GM18909 (cell line): ENCODE measurements around the gene ARID3A.

Source experiments
- ATAC-seq: cut with Tn5 transposase; IDR thresholded peaks from one replicate; pipeline ENCODE4 v1.9.1; 2021; ENCODE audit warnings: mild to moderate bottlenecking; ENCODE audit not compliant: unreplicated experiment, poor library complexity

ARID3A gene

DNA sequence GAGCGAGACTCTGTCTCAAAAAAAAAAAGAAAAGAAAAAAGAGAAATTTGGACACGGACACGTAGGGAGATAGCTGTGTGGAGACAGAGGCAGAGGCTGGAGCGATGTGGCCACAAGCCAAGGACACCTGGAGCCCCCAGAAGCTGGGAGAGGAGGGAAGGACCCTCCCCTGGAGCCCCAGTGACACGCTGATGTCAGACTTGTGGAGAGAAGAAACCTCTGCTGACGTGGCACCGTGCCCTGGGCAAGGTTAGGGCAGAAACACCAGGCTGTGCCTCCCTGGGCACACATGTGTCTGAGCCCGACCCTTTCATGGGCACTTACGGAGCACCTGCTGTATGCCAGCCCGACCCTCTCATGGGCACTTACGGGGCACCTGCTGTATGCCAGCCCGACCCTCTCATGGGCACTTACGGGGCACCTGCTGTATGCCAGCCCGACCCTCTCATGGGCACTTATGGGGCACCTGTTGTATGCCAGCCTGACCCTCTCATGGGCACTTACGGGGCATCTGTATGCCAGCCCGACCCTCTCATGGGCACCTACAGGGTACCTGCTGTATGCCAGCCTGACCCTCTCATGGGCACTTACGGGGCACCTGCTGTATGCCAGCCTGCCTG, 17.8 kb downstream of the ARID3A start:
- no peak for ATAC-seq

DNA sequence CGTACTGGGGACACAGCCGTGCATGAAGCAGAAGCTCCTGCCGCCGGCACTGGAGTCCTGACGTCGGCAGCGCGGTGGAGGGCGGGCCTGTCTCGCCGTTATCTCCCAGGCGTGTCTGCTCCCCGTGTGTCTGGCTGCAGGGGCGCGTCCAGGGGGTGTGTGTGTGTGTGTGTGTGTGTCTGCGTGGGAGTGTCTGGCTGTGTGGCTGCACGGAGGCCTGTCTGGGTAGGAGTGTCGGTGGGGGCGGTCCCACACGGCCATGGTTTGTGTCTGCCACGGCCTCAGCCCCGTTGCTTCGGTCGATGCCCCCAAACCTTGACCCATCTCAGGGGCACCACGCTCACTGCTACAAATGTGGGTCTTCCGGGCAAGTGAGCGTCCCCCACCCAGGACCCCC, 18.3 kb downstream of the ARID3A start:
- no peak for ATAC-seq

DNA sequence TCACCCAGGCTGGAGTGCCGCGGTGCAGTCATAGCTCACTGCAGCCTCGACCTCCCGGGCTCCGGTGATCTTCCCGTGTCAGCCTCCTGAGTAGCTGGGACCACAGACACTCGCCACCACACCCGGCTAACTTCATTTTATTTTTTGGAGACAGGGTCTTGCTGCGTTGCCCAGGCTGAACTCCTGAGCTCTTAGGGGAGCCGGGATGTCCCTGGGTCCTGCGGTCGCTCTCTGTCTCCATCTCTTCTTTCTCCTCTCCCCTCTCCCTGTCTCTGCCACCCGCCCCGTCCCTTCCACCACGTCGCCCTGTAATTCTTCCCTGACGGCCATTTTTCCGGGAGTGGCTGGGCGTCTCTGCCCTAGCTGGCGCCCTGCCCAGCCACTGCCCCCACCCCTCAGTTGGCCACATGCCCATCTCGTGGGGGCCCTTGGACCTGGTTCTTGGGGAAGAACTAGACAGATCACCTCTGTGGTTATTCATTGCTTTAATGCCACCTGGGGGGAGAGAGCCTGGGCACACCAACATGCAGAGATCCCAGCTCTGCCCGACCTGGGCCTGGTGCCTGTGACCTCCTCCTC, 18.9 kb downstream of the ARID3A start:
- ATAC-seq, result no peak

DNA sequence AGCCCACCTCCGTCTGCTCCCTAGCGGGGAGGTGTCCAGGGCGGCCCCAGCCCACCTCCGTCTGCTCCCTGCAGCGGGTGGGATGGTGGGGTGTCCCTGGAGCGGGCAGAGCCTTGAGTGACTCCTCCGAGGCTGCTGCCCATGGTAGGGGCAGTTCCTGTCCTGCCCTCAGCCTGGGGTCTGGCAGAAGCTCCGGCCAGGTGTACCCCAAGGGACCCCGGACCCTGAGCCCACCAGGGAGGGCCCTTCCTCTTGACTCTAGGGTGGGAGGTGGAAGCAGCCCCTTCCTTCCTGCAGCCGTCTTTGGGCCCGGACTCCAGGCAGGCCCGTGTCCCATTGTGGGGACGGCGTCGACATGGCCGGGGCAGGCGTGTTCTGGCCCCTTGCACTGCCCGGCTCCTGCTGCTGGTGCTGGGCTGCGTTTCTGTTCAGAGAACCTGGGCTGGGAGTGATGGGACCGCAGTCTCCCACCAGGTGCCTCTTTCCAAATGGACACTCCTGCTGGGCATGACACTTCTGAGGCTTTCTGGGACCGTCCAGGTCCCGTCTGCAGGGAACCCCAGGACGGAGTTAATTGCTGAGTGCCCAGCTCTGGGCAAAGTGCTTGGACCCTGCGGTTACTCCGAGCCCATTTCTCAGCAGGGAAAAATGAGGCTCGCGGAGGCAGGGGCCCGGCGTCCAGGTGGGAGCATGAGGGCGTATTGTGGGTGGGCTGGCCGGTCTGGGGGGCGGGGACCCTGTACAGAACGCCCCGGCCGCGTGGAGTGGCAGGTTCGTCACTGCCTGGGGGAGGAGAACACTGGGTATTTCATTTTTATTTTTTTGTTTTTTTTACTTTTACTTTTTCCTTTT, 19.8 kb downstream of the ARID3A start:
- no peak for ATAC-seq

DNA sequence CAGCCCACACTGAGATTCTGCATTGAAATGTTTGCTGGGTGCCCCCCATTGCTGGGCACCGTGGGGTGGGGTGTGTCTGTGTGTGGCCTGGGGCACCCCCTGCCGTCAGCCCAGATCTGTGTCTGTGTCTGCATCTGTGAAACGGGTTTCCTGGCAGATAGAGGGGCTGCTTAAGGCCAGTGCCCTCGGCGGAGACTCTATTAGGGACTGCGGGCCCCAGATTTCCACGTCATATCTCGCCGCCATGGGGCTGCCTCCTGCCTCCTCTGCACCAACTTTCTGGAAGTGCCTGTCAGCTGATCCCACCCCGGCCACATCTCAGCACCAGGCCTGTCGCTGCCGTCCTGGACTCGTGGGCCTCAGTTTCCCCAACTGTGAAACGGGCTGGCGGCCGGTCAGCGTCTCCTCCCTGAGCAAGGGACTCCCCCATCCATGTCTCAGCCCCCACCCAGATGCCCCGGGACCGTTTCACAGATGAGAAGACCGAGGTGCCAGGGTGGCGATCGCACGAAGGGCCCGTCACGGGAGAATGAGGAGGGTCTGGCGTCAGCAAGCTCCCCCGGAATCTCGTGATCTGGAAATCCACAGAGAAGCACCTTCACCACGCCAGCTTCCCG, 21.4 kb downstream of the ARID3A start:
- no peak for ATAC-seq

DNA sequence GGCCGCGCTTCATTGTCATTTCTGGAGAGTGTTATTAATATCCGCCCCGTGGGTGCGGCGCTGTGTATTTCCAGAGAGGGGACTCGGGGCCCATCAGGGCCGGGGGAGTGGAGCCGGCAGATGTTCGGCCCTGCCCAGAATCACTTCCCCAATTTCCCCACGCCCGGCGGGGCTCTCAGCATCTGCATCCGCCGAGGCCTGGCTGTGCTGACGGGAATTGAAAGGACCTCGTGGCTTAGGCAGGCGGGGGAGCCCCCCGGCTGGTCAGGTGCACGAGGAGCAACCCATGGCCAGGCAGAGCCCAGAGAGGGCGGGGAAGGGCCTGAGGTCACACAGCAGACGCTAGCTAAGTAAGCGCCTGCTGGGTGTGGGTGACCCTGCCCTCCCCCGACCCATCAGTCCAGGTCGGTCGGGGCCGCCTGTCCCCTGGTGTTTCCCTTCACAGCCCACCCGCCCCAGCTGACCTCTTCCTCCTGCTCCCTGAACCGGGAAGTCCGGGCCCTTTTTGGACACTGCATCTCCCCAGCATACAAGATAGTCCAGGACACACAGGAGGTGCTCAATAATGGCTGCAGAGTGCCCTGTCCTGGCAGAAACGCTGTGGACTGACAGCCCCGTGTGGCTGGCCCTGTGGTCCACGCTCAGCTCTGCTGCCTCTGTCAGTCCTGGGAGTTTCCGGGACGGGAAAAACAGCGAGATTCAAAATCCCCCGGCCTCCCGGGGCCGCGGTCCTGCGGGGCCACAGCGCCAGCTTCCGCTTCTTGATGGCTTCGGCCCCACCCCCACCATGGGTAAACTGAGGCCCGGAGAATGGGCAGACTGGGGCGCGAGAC, 22.1 kb downstream of the ARID3A start:
- peak; percentile 66 for ATAC-seq

DNA sequence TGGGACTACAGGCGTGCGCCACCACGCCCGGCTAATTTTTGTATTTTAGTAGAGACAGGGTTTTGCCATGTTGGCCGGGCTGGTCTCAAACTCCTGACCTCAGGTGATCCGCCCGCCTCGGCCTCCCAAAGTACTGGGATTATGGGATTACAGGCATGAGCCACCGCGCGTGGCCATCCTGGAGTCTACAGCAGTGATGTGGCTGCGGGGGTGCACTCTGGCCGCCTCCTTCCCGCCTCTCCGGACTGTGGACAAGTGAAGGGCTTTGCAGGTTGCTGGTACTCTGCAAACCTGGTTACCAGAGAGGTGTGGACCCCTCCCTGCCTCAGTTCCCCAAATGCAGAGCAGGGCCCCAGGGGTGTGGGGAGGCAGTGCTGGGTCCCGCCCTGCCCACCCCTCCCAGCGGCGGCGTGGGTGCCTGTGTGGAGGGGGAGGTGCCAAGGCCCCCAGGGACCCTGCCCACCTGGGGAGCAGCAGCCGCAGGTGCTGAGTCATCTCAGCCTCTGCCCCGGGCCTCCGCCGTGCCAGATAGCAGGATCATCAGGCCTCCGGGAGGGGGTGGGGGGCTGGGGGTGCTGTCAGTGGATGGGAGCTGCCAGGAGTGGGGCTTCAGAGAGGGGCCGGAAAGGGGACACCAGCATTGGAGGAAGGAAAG, 23.1 kb downstream of the ARID3A start:
- no peak for ATAC-seq

DNA sequence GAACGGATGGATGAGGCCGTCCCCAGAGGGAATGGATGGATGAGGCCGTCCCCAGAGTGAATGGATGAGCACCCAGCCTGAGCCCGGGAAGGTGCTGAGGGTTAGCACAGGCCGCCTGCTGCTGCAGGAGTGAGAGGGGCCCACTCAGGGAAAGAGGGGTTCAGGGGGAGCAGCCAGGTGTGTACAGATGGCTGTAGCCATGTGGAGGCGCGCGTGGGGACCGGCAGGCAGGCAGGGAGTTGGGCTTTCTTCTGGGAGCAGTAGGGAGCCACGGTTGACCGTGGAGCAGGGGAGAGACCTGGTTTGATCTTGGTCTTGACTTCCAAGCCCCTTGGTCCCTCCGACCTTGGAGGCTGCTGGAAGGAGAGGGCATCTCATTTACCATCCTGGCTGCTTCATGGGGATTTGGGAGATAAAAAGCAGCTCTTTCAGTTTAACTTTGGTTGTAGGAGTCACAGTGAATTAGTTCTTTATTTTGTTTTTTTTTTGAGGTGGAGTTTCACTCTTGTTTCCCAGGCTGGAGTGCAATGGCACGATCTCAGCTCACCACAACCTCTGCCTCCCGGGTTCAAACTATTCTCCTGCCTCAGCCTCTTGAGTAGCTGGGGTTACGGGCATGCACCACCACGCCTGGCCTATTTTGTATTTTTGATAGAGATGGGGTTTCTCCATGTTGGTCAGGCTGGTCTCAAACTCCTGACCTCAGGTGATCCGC, 24.7 kb downstream of the ARID3A start:
- no peak for ATAC-seq

DNA sequence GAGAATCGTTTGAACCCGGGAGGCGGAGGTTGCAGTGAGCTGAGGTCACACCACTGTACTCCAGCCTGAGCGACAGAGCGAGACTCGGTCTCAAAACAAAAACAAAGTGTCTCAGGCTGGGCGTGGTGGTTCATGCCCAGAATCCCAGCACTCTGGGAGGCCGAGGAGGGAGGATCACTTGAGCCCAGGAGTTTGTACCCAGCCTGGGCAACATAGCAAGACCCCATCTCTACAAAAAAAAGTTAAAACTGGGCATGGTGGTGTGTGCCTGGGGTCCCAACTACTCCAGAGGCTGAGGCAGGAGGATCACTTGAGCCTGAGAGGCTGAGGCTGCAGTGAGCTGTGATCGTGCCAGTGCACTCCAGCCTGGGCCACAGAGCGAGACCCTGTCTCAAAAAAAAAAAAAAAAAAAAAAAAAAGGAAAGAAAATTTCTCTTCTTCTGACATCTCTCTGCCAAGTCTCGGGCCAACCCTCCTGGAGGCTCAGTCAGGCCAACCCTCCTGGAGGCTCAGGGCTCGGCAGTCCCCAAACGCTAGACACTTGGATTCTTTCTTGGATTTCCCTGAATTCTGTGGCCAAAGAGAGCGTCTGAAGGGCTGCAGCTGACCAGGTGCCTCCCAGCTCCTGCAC, 26.3 kb downstream of the ARID3A start:
- ATAC-seq, result no peak

DNA sequence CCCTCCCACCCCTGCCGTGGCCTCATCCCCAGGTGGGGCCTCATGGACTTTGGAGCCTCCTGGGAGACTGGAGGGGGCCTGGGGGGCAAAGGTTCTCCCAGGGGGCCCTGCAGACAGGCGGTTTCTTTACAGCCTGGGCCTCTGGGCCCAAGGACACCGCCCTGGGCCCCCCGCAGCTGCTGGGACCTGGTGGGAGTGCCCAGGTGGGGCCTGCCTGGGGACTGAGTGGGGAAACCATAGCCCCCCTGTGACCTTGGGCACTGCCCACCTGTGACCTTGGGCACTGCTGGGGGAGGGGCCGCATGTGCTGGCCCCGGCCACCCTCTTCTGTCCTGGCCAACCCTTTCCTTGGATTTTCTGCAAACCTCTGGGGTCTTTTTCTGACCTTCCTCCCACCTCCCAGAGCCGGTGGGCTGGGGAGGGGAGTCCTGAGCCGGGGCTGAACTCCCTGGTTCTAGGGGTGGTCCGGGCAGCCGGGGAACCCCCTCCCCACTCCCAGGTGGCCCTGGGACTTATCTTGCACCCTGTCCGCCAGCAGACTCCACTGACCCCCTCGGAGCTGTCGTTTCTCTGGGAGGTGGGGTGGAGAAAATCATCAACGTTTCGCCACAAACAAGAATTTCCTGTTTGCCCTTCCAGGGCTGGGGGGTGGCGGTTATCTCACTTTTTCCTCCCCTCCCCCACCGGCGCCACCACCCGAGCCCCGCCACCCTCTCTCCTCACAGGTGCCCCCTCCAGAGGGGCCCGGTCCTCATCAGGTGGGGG, 27.0 kb downstream of the ARID3A start:
- ATAC-seq, result no peak

DNA sequence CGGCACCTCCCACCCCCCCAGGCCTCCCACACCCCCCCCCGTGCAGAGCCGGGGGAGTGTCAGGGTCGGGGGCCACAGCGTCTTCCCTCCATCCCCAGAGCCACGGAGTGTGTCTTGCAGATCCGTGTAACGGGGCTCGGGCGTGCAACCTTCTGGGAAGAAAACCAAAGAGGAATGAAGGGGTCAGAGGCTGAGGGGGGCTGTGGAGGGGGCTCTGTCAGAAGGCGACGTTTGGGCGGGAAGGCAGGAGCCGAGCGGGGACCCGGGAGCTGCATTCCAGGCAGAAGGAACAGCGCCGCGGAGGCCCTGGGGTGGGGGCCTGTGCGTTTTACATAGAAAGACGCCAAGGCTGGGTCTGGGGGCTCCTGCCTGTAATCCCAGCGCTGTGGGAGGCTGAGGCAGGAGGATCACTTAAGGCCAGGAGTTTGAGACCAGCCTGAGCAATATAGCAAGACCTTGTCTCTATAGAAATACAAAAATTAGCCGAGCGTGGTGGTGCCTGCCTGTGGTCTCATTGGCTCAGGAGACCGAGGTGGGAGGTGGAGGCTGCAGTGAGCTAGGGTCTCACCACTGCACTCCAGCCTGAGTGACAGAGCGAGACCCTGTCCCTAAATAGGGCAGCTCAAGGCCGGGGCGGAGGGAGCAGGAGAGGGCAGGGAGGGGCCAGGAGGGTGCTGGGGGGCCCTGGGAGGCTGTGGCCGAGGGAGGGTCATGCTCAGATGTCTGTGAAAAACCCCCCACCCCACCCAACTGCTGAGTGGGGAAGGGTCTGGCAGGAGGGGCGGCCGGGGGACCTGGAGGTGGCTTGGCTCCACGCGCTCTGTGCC, 27.8 kb downstream of the ARID3A start:
- no peak for ATAC-seq

DNA sequence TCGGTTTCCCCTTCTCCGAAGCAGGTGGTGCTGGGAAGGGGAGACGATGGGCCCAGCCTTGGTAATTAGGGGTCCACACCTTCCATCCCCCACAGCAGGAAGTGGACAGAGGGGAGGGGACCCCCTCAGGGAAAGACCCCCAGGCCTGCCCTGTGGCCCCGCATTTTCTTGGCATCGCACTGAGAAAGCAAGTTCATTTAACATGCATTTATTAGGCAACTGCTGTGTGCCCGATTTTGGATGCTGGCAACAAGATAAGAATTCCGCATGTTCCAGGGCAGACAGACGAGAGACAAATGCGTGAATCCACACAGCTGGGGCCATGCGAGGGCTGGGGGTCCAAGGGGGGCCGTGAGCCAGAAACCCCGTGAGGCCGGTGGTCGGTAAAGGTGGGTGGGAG, 28.4 kb downstream of the ARID3A start:
- no peak for ATAC-seq

DNA sequence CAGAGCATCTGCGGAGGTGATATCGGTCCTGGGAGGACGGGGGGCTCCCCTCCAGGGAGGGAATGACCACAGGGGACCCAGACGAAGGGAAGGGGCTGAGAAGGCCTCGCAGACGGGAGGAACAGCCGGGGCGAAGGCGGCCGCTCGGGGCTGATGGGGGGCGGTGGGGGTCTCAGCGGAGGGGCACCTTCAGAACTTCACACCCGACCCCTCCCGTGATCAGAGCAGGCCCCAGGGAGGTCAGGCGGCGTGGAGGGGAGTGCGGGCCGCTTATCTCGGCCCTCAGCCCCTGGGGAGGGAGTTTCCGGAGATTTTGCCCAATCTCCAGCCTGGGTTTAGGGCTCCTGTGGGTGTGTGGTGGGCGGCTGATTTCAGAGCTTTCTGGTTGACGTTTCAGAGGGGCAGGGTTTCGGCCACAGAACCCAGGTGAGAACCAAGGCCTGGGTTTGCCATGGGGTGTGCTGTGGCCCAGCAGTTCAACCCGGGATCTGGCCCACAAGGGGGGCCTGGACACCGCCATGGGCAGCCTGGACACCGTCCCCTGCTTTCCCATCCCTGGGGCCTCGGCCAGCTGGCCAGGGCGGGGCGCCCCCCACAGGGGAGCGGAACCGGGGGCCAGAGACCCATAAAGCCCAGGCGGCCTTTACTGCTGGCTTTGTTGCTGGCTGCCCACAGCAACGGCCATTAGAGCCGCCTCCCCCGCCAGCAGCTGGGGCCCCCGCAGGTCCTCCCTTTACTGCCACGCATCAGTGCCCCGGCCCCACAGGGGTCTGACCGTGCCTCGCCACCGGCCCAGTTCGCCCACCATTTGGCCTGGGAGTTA, 29.0 kb downstream of the ARID3A start:
- ATAC-seq, result no peak

DNA sequence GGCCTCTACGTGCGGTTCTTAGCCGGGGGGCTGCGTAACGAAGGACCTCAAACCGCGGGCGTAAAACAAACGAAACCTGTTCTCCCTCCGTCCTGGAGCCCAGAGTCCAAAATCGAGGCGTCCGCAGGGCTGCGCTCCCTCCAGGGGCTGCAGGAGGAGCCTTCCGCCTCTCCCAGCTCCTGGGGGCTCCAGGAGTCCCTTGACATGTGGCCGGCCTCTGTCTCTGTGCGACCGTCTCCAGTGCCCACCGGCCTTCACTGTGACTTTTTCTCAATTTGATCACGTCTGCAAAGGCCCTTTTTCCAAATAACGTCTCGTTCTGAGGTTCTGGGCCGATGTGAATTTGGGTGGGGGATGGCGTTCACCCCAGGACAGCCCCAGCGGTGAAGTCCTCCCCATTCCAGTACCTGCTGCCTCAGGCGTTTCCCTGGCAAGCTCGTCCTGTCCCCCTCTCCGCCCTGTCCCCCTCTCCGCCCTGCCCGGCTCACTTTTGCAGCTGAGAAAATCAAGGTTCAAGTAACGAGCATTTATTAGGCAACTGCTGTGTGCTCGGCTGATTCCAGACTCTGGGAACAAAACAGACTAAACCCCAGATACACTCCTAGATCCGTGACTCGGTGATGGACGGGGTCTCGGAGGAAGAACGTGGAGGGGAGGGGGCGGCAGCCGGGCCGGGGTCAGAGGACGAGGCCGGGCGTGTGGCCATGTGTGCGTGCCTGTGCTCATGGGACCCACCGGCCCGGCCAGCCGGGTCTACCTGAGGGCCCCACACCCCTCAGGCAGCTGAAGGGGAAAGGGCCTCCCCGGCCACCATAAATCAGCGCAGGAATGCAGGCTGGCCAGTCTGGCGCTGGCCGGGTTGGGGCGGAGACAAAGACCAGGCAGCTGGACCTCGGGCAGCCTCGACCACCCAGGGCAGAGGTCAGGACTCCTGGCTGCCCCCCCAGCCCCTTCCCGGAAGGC, 30.2 kb downstream of the ARID3A start:
- ATAC-seq, result no peak

DNA sequence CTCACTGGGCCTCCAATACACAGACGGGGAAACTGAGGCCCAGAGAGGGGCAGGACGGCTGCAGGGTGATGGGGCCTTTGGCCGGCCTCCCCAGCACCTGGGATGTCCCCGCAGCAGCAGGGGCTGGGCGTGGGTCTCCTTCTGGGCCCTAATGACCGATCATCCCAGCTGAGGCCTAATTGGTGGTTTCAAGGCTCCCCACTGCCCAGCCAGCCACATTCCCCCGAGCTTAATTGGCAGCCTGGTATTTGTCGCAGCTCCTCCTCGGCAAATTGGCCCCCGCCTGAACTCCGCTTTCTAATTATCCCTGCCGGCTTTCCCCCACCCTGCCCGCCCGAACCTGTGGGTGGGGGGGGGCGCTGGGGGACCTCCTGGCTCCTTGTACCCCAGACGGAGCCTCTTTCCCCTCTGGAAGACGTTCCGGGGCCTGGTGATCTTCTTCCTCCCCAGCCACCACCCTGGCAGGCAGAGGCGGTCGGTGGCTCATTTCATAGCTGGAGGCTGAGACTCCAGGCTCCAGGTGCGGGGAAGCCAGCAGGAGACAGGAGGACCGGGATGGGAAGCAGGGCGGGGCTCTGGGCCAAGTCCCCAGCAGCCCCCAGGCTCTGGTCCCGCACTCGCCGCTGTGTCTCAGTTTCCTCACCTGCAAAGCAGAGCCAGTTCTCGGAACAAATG, 31.1 kb downstream of the ARID3A start:
- no peak for ATAC-seq
